GM18499 (cell line): ENCODE results near the gene RETREG2.

Experiments used
- ATAC-seq: cut with Tn5 transposase; IDR thresholded peaks from one replicate; pipeline ENCODE4 v1.9.1; 2021; ENCODE audit warnings: moderate number of reproducible peaks; ENCODE audit not compliant: insufficient read depth, unreplicated experiment

RETREG2 gene

DNA sequence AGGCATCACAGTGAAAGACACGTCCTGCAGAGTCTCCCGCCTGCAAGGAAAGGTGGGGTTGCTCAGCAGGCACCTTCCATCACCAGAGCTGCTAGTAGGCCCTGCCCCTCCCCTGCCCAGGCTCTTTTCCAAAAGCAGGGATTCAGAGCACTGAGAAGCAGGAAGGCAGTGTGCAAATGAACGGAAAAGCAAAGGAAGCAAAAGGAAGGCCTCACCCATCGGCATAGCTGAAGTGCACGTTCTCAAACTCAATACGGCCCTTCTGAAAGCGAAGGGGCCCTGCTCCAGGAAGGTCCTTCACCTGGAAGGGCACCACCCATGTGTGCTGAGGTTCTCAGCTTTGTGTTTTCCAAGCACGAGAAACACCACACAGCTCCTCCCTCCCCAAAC is 34.9 kb downstream of the RETREG2 start:
- no peak for ATAC-seq

DNA sequence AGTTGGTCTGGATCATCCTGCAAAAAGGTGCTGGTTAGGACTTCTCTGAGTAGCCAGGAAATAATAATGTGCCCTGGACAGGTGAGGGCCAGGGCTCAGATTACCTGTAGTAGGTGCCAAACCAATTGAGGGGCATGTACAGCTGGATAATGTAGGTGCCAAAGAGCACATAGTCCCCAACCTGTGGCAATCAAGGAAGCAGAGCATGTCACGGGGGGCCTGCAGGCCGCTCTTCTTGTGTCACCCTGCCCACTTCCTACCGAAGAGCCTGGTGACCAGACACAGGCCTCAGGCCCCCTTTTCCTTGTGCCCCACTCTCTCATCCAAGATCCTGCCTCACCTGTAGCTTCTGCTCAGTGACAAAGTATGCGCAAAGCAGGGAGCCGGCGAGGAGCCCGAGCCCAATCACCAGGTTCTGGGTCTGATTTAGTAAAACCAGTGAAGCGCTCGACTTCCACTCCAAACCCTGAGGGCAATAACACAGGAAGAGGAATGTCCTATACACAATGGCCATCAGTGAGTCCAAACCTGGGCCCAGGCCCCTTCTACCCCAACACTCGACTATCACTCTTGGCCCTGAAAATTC is 35.5 kb downstream of the RETREG2 start:
- no peak for ATAC-seq

GRCh38 chr2:219214141-219214540 is 36.1 kb downstream of the RETREG2 start:
- no peak for ATAC-seq

- no peak for ATAC-seq
Measured at GRCh38 chr2:219214786-219215185, 36.7 kb downstream of the RETREG2 start.

GRCh38 chr2:219215871-219216534 is 37.9 kb downstream of the RETREG2 start:
- no peak for ATAC-seq

- no peak for ATAC-seq
Measured at GRCh38 chr2:219216535-219216915, 38.5 kb downstream of the RETREG2 start.

GRCh38 chr2:219218217-219218731 is 40.2 kb downstream of the RETREG2 start:
- ATAC-seq, result peak; percentile 11

GRCh38 chr2:219218732-219219701 is 40.9 kb downstream of the RETREG2 start, which contains the start of gene ABCB6:
Gene ABCB6, minus strand, starts transcription at chr2:219218958. Its CDS starts 285 bp downstream, at chr2:219218673.
- ATAC-seq, result peak; percentile 35

GRCh38 chr2:219219784-219220532 is 41.9 kb downstream of the RETREG2 start:
- no peak for ATAC-seq

- ATAC-seq, result no peak
Measured at GRCh38 chr2:219220652-219221402, 42.8 kb downstream of the RETREG2 start.

DNA sequence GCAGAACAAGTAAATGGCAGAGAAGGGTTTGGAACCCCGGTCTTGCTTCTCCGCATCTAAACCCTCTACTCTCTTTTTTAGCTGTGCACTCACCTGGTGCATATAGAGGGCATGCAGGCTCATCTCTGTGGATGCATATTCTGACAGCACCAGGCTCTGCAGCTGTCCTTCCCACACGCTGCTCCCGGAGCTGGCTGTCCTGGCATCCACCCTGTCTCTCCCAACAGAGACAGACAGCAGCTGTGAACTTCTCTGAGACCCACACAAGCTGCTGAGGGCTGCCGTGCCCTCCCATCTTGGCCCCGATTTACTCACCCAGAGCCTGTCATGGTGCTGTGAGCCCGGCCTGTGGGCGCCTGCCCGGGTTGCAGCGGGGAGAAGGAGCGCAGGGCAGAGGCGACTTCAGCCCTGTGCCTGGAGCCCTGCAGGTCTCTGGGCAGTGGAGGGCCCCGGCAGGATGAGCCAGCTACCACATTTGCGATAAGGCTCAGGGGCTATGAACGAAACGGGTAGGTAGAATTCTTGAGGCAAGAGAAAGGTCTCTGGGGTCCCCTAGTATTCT is 44.0 kb downstream of the RETREG2 start:
- ATAC-seq, result no peak

DNA sequence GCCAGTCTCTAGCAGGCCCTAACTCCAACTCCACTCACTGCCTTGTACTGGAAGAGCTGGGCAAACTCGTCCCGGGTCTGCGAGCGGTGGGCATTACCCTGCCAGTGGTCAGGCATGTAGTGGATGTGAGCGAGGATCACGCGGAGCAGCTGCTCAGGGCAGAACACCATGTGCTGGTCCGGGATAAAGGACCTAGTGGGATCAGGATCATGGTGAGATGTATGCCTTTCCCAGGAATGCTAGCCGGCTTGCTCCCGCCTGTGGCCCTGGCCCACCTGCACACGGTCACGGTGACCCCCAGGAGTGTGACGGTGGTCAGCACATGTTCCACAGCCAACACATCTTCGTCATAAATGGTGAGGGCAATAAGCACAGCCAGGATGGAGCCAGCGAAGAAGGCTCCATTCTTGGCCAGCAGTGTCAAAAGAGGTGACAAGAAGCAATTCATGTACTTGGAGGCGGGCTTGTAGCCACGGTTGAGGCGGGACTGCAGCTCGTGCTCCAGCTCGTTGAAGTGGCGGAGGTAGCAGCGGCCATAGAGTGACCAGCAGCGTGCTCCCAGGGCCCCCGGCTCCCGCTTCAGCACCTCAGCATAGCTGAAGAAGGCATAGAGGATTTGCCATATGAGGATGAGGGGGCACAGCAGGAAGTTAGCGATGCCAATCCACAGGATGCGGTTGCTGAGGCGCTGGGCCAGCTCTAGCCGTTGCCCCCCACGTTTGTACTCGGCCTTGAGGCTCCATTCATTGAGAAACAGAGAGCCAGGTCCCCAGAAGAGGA is 45.9 kb downstream of the RETREG2 start:
- no peak for ATAC-seq

DNA sequence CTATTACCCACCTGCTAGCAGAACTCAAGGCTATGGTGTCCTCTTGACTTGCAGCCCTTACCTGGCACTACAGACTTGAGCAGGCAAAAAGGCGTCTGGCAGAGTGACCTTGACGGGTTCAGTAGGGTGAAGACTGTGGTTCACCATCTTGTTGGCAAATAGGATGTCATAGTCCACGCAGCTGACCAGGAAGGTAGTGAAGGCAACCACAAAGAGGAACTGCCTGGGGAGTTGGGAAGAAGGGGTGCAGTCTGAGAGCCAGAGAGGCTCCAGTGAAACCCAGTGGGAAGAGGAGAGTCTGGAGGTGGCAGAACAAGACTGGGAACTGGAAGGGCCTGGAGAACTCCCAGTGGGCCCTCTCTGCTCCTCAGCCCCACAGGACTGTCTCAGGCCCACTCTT is 47.3 kb downstream of the RETREG2 start:
- no peak for ATAC-seq

- no peak for ATAC-seq
Measured at GRCh38 chr2:219228041-219228910, 50.2 kb downstream of the RETREG2 start.

- peak; percentile 2 for ATAC-seq
Measured at GRCh38 chr2:219228911-219229304, 50.8 kb downstream of the RETREG2 start.

GRCh38 chr2:219229305-219230058 is 51.4 kb downstream of the RETREG2 start, which contains the start of the genes ANKZF1 and ATG9A:
Gene ANKZF1, plus strand, starts transcription at chr2:219229806. Its CDS starts 452 bp downstream, at chr2:219230258.
Gene ATG9A, minus strand, starts transcription at chr2:219229636. Its CDS starts 1,612 bp downstream, at chr2:219228024.
- peak; percentile 93 for ATAC-seq
